Stimulated activated CD4-positive, alpha-beta T cell treated with anti-CD3 and anti-CD28 coated beads, TNF-alpha, amount 100 ng/mL, for 1 hour (primary cell): ENCODE results near the gene CRYBB1.
"Not testable (repeated sequence)": the region's sequence is repeated elsewhere in the genome, so short reads cannot be mapped to it uniquely, and the experiment has no call there.

Experiments used
- DNase-seq, 3 donors: peaks; one replicate each; pipeline ENCODE4 v3.0.0-alpha.2; 2020; ENCODE audit warnings: low read depth in 3 of 3, low spot score in 1 of 3

Gene CRYBB1

DNA sequence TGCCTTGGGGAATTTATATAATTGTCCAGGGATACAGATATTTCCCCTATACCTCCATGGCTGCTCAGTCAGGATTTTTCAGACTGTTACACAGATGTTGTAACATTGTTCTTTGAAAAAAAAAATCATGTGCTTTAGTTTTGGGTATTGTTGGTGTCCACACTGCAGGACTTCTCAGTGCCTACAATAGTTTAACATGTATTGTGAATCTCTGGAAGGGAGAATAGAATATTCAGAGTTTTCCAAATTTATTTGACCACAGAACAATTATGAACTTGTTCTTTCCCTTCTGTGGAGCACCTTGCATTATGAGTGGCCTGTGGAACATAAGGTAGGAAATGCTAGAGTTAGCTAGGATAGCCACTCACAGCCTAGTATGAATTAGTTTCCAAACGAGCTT lies 18.5 kb upstream of the CRYBB1 start:
- no peak for DNase-seq

DNA sequence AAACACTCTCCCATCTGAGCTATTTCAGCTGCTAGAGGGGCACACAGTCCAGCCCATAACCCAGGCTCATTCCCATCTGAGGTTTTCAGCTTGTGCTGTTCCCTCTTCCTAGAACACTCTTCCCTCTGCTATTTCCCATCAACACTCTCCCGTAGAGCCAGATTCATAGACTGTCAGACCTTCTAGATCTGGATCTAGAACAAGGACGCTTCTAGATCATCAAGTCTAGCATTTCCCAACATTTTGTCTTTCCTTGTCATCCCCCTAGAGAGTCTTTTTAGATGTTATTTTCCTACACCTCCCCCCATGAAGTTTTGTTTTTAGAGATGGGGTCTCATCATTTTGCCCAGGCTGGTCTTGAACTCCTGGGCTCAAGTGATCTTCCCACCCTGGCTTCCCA lies 17.3 kb upstream of the CRYBB1 start:
- DNase-seq: no peak

DNA sequence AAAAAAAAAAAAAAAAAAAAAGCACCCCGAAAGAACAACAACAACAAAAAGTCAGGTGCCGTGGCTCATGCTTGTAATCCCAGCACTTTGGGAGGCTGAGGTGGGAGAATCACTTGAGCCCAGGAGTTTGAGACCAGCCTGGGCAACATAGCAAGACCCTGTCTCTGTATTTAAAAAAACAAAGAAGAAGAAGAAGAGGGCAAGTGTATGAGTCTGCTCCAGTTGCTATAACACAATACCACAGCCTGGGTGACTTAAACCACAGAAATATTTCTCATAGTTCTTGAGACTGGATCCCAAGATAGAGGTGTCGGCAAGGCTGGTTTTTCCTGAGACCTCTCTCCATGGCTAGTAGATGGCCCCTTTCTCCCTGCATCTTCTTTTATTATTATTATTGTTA lies 16.4 kb upstream of the CRYBB1 start:
- no peak for DNase-seq

DNA sequence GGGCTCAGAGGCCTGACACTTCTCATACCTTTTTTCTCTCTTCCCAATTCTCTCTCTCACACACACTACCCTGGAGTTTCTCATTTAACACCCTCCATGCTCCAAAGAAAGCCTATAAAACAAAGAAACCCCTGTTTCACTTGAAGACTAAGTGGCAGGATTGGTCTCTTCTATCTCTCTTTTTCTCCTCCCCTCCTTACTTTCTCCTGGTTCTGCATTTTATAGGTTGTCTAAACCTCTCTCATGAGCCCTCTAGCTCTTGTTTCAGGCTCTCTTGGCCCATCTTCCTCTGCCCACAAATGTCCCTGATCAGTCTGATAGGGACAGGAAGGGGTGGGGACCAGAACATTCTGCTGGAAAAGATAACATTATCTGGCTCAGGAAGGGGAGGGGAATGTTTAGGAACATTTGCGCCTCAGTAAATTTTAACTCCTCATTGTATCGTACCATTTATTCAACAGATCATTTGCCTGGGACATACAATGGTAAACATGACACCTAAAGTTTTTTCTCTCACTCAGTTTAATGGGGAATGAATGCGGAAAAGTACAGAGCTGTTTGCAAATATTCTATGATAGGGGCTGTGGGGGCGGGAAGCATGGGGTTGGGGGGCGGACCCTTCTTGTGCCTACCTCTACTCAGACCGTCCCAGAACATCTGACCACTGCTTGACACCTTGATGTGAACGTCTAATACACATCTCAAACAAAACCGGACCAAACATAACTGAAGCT lies 14.8 kb upstream of the CRYBB1 start:
- DNase-seq: no peak

DNA sequence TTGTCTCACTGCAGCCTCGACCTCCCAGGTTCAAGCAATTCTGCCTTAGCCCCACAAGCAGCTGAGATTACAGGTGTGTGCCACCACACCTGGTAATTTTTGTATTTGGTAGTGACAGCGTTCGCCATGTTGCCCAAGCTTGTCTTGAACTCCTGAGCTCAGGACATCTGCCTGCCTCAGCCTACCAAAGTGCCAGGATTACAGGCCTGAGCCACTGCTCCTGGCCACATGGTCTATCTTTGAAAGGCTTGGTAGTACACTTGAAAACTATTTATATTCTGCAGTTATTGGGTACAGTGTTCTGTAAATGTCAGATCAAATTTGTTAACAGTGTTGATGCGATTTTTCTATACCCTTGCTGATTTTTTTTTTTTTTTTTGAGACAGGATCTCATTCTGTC lies 13.5 kb upstream of the CRYBB1 start:
- no peak for DNase-seq

DNA sequence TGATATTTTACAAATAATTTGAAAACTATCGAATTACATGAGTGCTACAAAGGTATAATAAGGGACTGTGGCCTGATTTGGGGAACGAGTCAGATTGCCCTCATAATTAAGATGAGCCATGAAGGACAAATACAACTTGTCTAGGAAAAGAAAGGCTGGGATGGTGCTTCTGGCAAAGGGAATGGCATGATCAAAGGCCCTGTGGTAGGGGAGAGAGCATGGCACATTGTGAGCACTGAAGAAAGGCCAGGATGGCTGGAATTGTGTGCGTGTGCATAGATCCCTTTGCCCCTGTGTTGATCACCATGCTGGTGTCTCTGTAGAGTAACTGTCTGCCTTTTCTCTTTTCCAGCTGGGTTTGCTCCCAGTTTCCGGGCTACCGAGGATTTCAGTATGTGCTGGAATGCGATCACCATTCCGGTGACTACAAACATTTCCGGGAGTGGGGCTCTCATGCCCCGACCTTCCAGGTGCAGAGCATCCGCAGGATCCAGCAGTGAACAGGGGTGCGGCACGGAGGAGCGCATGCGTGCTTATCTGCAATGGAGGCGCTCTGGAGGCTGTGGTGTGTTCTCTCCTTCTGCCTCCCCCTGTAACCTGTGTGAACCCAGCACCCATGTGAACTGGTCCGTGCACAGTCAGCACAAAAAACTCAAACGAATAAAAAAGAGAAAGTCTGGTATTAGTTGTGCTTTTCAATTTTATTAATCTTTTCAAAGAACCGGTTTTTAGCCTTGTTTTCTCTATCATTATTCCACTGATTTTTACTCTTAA lies 12.3 kb upstream of the CRYBB1 start:
- DNase-seq: no peak

DNA sequence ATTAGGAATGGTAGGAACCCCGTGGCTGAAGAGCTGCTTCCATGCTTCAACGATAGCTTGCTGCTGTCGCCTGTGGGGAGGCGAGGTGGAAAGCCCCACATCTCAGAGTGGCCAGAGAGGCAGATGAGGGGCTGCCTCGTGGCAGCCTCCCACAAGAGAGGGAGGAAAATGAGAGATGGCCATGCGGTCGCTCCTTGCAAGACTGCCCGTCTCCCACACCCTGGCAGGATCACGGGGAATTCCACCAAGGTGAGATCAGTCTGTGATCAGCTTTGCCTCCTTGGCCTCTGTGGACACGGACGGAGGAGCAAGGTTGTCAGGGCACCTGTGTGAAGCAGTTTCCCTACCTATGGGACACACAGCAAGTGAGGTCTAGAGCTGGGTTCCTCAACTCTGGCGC lies 7.0 kb upstream of the CRYBB1 start:
- DNase-seq: no peak

DNA sequence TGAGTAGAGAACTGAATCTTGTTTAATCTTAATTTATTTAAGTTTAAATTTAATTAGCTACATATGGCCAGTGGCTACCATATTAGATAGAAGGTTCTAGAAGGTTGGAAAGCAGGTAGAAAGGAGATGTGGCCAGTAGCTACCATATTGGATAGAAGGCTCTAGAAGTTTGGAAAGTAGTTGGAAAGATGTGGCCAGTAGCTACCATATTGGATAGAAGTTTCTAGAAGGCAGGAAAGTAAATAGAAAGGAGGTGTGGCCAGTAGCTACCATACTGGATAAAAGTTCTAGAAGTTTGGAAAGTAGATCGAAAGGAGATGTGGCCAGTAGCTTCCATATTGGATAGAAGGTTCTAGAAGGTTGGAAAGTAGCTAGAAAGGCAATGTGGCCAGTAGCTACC lies 6.2 kb upstream of the CRYBB1 start:
- DNase-seq: no peak

DNA sequence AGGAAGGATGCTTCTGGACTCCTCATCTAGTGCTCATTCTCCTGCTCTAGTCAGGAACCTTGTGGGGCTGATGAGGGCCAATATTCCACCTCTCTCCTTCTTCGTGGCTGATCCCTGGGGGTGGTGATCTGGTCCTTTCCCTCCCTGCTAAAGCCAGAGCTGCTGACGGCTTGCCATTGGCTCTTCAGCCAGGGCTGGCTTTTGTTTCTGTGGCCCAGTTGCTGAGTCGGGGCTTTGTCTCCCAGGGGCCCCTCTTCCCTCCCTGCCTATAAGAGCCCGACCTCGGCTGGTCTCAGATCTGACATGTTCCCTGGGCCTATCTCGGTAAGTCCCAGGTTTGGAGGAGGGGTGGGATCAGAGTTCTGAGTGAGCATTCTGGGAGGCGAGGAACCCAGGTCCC lies 3.8 kb upstream of the CRYBB1 start, which contains the start of gene CRYBA4:
CRYBA4 (plus strand) TSS at position 301 of the 400 bp plus-strand sequence. CDS start 634 bp downstream, outside the sequence.
- no peak for DNase-seq

DNA sequence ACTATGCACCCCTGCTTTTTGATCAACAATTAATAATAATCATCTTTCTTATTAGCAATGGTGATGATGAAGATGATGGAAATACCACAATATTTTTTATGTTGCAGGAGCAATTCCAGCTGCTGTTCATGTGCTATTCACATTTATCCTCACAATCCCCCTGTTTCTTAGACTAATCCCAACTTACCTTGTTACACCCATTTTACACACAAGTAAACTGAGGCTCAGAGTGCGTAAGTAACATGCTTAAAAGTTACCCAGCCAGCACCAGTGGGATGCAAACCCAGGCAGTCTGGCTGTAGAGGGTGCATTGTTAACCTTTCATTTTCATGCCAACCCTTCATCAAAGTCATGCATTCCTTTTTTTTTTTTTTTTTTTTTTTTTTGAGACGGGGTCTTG lies 2.4 kb upstream of the CRYBB1 start:
- DNase-seq: no peak

DNA sequence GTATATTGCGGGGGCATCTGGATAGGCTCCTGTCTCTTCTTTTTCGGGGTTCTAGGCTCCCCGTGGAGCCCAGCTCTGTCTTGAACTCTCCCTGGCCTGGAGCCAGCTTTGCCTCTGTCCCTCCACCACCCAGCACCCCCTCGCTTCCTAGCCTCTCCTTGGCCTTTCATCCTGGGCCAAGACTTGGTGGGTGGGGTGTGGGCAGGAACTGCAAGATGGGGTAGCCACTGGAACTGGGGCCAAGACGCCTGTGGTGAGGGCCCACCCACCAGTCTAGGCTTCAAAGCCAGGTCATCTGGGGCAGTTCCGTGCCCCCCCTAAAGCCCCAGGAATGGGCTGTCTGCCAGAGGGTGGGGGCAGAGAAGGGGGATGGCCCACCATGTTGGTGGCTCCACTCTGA lies 1.7 kb upstream of the CRYBB1 start:
- DNase-seq: no peak

DNA sequence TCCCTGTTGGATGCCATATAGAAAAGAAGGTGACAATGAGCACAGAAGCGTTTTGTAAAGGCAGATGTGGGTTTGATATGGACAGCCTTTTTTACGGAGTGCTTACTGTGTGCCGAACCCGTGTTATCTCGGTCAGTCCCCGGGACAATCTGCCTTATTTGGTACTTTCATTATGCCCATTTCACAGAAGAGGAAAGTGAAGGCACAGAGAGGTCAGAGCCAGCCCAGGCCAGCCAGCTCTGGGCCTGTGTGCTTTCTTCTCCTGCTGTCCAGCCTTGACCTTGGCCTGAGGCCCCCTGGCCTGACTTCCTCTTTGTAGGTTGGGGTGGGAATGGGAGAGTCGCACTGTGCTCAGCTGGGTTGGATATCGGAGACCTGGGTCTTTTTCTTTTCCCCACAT lies 628 bp upstream of the CRYBB1 start:
- no peak for DNase-seq

DNA sequence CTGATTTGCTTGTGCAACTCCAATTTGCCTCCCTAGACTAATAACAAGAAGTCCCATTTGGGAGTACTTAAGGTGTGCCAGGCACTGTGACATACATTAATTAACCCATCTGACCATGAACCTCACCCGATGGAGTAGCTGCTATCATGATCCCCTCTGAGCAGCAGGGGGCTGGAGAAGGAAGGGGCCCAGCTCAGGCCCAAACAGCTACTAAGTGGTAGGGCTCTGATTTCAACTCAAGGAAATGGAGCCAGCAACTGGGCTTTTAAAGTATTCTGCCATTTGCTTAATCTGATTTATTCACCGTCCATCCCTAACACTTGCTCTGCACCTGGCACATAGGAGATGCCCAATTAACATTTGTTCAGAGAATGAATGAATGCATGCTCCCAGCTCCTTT lies 1.2 kb downstream of the CRYBB1 start:
- DNase-seq: no peak

DNA sequence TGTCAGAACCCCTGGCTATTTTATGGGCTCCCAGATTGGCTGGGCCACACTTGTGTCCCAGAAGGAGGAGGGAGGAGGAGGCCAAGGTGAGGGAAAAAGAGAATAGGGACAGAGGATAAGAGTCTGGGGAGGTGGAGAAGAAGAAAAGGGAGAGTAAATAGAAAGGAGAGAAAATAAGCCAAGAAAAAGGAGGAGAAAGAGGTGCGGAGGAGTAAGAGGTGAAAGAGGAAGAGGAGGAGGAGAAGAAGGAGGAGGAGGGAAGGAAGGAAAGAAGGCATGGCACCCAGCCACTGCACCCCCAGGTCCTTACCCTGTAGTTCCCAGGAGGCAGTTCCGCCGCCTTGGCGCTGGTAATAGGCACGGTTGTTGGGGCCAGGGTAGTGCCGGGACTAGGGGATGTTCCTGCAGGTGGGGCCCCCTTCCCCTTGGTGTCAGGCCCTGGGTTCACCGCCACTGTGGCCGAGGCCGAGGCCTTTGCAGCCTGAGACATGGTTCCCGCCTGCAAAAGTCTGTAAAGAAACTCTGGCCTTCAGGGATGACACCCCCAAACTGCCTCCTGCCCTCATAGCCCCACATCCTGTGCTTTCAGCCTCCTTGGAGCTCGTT lies 1.9 kb downstream of the CRYBB1 start:
- no peak for DNase-seq

DNA sequence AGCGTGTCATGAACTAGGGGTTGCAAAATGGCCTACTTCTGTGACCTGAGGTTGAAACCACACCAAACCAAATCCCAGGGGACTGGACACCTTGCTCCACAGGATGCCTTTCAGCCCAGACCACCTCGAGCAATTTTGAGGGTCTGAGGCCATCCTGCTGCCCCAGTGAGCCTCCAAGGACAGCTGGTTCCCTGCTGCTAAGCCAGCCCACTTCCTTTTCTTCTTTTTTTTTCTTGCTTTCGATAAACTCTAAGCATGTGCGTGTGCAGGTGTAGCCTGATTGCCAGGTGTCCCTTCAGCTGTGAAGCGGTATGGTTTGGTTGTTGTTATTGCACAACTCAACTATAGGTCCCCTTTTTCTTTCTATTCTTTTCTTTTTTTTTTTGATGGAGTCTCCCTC lies 2.7 kb downstream of the CRYBB1 start:
- DNase-seq: no peak

DNA sequence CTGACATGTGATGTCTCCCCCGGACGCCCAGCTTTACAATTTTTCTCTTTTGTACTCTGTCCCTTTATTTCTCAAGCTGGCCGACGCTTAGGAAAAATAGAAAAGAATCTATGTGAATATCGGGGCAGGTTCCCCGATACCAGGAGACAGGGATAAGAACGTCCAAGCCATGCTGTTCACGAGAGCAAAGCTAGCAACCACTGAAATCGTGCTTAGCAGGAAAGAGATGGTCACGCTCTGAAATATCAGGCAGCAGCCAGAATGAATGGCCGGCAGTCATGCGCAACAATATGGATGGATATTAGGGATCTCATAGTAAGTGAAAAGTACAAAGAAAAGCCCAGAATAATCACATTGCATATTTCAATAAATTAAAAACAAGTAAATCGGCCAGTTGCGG lies 3.5 kb downstream of the CRYBB1 start:
- no peak for DNase-seq

DNA sequence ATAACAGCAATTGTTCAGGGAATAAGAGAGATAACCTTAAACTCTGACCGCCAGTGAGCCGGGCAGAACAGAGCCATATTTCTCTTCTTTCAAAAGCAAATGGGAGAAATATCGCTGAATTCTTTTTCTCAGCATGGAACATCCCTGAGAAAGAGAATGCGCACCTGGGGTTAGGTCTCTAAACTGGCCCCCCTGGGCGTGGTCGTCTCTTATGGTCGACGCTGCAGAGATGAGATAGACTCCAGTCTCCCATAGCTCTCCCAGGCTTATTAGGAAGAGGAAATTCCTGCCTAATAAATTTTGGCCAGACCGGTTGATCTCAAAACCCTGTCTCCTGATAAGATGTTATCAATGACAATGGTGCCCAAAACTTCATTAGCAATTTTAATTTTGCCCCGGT lies 4.1 kb downstream of the CRYBB1 start:
- DNase-seq: not testable (repeated sequence)

DNA sequence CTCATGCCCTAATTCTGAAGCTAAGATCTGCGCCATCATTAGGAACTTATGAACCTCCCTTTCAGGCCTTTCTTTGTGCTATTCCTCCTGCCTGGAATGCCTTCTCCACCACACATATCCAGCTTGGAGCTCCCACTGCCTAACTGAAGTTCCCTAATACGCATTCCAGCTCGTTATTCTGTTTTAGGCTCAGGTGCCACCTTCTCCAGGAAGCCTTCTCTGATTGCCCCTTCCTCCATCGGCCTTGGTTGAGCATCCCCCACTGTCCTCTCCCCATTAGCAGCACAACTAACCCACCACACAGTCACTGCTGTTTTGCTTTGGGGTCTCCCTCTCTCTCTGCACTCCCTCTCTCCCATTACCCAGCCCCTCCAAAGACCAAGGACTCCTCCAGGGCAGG lies 5.2 kb downstream of the CRYBB1 start:
- DNase-seq: no peak

DNA sequence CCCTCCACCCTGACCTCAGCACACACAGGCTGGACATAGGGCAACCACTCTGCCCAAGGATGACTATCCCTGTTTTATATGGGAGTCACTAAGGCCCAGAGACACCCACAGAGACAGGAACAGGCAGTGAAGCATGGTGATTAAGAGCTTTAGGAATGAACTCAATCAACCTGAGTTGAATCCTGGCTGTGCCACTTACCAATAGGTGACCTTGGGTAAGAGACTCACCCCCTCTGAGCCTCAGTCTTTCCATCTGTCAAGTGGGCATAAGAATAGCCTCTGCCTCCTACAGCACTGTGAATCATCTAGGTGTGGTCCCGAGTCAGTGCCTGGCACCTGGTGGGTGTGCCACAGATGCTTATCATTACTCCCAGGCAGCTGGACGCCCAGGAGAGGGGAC lies 6.8 kb downstream of the CRYBB1 start:
- DNase-seq: no peak

DNA sequence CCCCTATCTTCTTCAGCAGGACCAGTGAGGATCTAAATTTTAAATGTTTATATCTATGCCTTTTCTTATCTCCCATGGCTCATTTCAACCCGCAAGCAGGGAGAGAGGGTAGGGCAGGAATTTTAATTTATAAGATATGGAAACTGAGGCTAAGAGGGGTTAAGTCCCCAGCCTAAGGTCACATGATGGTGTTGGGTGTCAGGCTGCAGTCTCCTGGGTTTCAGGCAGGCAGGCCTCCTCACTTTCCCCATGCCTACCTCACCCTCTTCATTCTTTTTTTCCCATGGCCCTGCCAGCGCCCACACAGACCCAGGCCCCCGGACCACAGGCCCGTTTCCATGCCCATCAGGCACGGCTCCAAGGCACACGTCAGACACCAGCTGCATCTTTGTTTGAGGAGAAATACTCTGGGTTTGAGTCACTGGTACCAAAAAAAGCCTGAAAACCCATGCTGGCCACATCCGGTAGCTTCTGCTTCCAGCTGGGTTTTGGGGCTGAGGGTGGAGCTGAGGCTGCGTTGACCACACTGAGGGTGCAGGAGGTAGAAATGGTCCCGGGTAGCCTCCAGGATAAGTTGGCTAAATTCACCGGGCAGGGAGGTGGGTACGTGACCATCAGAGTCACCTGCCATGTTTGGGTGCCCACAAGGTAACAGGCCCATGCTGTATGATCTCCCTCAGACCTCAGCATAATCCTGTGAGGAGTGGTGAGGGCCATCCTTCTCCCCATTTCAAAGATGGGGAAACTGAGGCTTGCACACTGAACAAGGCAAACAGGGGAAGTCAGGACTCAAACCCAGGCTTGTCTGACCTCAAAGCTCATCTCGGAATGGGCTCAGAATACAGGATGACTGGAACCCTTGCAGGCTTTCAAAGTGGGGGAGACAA lies 7.5 kb downstream of the CRYBB1 start:
- DNase-seq: no peak

DNA sequence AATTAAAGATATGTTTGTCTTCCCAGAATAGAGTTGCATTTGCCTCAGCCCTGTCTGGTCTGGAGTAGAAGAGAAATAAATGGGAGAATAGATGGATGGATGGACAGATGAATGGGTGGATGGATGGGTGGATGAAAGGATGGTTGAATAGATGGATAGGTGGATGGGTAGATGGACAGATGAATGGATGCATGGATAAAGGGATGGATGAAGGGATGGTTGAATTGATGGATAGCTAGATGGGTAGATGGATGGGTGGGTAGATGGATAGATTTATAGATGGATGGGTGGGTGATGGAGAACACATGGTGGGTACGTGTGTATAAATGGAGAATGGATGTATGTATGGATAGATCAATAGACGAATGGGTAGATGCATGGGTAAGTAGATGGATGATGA lies 8.5 kb downstream of the CRYBB1 start:
- DNase-seq: no peak
